Mesenteric fat pad (tissue), 1 donor: ENCODE measurements around the gene ZNF771. TPM values are rescaled to one million over a fixed set of nuclear protein-coding genes. Genes with fewer than 3 reads are reported as not detected.
A peak's percentile ranks its signal among the peaks of the same experiment; 100 is the strongest.
"Not testable (repeated sequence)": the region's sequence is repeated elsewhere in the genome, so short reads cannot be mapped to it uniquely, and the experiment has no call there.

Source experiments
- DNase-seq: peaks from one replicate; pipeline ENCODE4 v3.0.0-alpha.2; 2020; ENCODE audit warnings: low spot score
- total RNA-seq: library from RNA; stranded (reverse); fragmentation: NEBNext Ultra II Directional; extraction: Animal tissue kit (Norgen Biotek cat#: 25700); gene quantifications from one replicate; pipeline ENCODE4 v1.2.1, GENCODE V29; 2021
- donor health status: DM: yes; HTN: yes; CAD: no.

Gene ZNF771
- total RNA-seq, 1 donor from 2014 or later, result 6.3 TPM

GRCh38 chr16:30375864-30376263, 31.5 kb upstream of the ZNF771 start:
- DNase-seq, result no peak

GRCh38 chr16:30376461-30376902, 30.9 kb upstream of the ZNF771 start:
- no peak for DNase-seq

- no peak for DNase-seq
Observed at GRCh38 chr16:30377050-30377811, 30.2 kb upstream of the ZNF771 start.

- peak; percentile 96 for DNase-seq
Observed at GRCh38 chr16:30377812-30378235, 29.6 kb upstream of the ZNF771 start.

- peak; percentile 100 for DNase-seq
Observed at GRCh38 chr16:30378236-30379157, 28.9 kb upstream of the ZNF771 start.

- no peak for DNase-seq
Observed at GRCh38 chr16:30379158-30379783, 28.1 kb upstream of the ZNF771 start.

- DNase-seq, result no peak
Observed at GRCh38 chr16:30380072-30380802, 27.2 kb upstream of the ZNF771 start.

GRCh38 chr16:30380803-30381208, 26.6 kb upstream of the ZNF771 start:
- no peak for DNase-seq

GRCh38 chr16:30381291-30382041, 25.9 kb upstream of the ZNF771 start:
- DNase-seq, result no peak

GRCh38 chr16:30382111-30382881, 25.1 kb upstream of the ZNF771 start, which contains the start of gene SEPTIN1:
TSS of gene SEPTIN1 (minus strand) at chr16:30382561. CDS start at chr16:30382542, 19 bp downstream.
- DNase-seq, result no peak

GRCh38 chr16:30383521-30383920, 23.9 kb upstream of the ZNF771 start:
- DNase-seq, result no peak

GRCh38 chr16:30394592-30395154, 12.7 kb upstream of the ZNF771 start:
- DNase-seq, result no peak

GRCh38 chr16:30395155-30395991, 12.0 kb upstream of the ZNF771 start, which contains the start of gene ZNF48:
TSS of gene ZNF48 (plus strand) at chr16:30395420. CDS start at chr16:30395795, 375 bp downstream.
- DNase-seq, result peak; percentile 93

GRCh38 chr16:30395992-30396585, 11.3 kb upstream of the ZNF771 start:
- no peak for DNase-seq

- not testable (repeated sequence) for DNase-seq
Observed at GRCh38 chr16:30396627-30397026, 10.8 kb upstream of the ZNF771 start.

GRCh38 chr16:30397056-30397455, 10.3 kb upstream of the ZNF771 start:
- DNase-seq, result no peak
